Measurements from ENCODE around the gene ADGRG1.

ADGRG1 gene

GRCh38 chr16:57635266-57636097 is 7.1 kb downstream of the ADGRG1 start:
- no peak for ATAC-seq

- no peak for ATAC-seq
Measured at GRCh38 chr16:57636184-57636583, 7.8 kb downstream of the ADGRG1 start.

- no peak for ATAC-seq
Measured at GRCh38 chr16:57637020-57637419, 8.6 kb downstream of the ADGRG1 start.

- ATAC-seq: no peak
Measured at GRCh38 chr16:57637424-57637823, 9.0 kb downstream of the ADGRG1 start.

- no peak for ATAC-seq
Measured at GRCh38 chr16:57637965-57638364, 9.5 kb downstream of the ADGRG1 start.

- no peak for ATAC-seq
Measured at GRCh38 chr16:57638381-57638780, 10.0 kb downstream of the ADGRG1 start.

- no peak for ATAC-seq
Measured at GRCh38 chr16:57639172-57639887, 10.9 kb downstream of the ADGRG1 start.

GRCh38 chr16:57640185-57640584 is 11.8 kb downstream of the ADGRG1 start:
- ATAC-seq: no peak

- no peak for ATAC-seq
Measured at GRCh38 chr16:57640612-57641011, 12.2 kb downstream of the ADGRG1 start.

GRCh38 chr16:57642160-57643135 is 14.0 kb downstream of the ADGRG1 start:
- ATAC-seq: no peak

- ATAC-seq: no peak
Measured at GRCh38 chr16:57643147-57643874, 14.9 kb downstream of the ADGRG1 start.

GRCh38 chr16:57643910-57644309 is 15.5 kb downstream of the ADGRG1 start:
- ATAC-seq: no peak

GRCh38 chr16:57644383-57645014 is 16.1 kb downstream of the ADGRG1 start:
- ATAC-seq: no peak

GRCh38 chr16:57645169-57645568 is 16.7 kb downstream of the ADGRG1 start:
- ATAC-seq: no peak

- ATAC-seq: no peak
Measured at GRCh38 chr16:57645691-57646387, 17.4 kb downstream of the ADGRG1 start.

GRCh38 chr16:57646388-57647039 is 18.1 kb downstream of the ADGRG1 start:
- no peak for ATAC-seq

- no peak for ATAC-seq
Measured at GRCh38 chr16:57647136-57647875, 18.9 kb downstream of the ADGRG1 start.

- ATAC-seq: no peak
Measured at GRCh38 chr16:57648125-57648524, 19.7 kb downstream of the ADGRG1 start.

- ATAC-seq: peak; percentile 69 to 80
Measured at GRCh38 chr16:57648581-57649442, 20.4 kb downstream of the ADGRG1 start.

All from activated CD4-positive, CD25-positive, alpha-beta regulatory T cell treated with anti-CD3 and anti-CD28 coated beads, Interleukin-2, amount 50 U/mL, for 24 hours (primary cell).